H9 (cell line): ENCODE measurements around the gene FAM9B. TPM values are rescaled to one million over a fixed set of nuclear protein-coding genes. Genes with fewer than 3 reads are reported as not detected.

Source experiments
- DNase-seq: peaks from one replicate; pipeline ENCODE4 v3.0.0-alpha.2; 2017
- H2AFZ ChIP-seq: one replicate; pipeline ENCODE4 v1.6.1; 2013; ENCODE audit warnings: mild to moderate bottlenecking, low read length, control low read depth, moderate library complexity
- H2AK5ac ChIP-seq: 2 replicates; pipeline ENCODE4 v1.6.1; 2013; ENCODE audit warnings: low read length, control low read depth, mixed read lengths; ENCODE audit not compliant: insufficient read length
- H2BK120ac ChIP-seq: one replicate; pipeline ENCODE4 v1.6.1; 2013; ENCODE audit warnings: low read depth, mild to moderate bottlenecking, low read length, control low read depth, inconsistent platforms; ENCODE audit not compliant: poor library complexity, severe bottlenecking
- H2BK12ac ChIP-seq: 2 replicates; pipeline ENCODE4 v1.6.1; 2013; ENCODE audit warnings: low read length, control low read depth, mixed read lengths, low read depth; ENCODE audit not compliant: insufficient read length
- H2BK15ac ChIP-seq: 2 replicates; pipeline ENCODE4 v1.6.1; 2013; ENCODE audit warnings: low read depth, low read length, control low read depth
- H2BK20ac ChIP-seq: one replicate; pipeline ENCODE4 v1.6.1; 2013; ENCODE audit warnings: low read depth, mild to moderate bottlenecking, low read length, control low read depth, inconsistent platforms; ENCODE audit not compliant: poor library complexity, severe bottlenecking
- H2BK5ac ChIP-seq: 2 replicates; pipeline ENCODE4 v1.6.1; 2013; ENCODE audit warnings: low read length, control low read depth, mixed read lengths; ENCODE audit not compliant: insufficient read length
- H3K14ac ChIP-seq: 2 replicates; pipeline ENCODE4 v1.6.1; 2013; ENCODE audit warnings: low read length, control low read depth; ENCODE audit not compliant: insufficient read depth
- H3K18ac ChIP-seq: 2 replicates; pipeline ENCODE4 v1.6.1; 2013; ENCODE audit warnings: low read depth, mild to moderate bottlenecking, mixed read lengths, low read length, control low read depth; ENCODE audit not compliant: insufficient read length
- H3K23ac ChIP-seq: 2 replicates; pipeline ENCODE4 v1.6.1; 2013; ENCODE audit warnings: low read length, control low read depth, mixed read lengths, low read depth; ENCODE audit not compliant: insufficient read length
- H3K23me2 ChIP-seq: 2 replicates; pipeline ENCODE4 v1.6.1; 2013; ENCODE audit warnings: low read depth, mild to moderate bottlenecking, mixed read lengths, low read length, control low read depth; ENCODE audit not compliant: insufficient read length, poor library complexity, severe bottlenecking
- H3K27ac ChIP-seq: 2 replicates; pipeline ENCODE4 v1.5.1; 2013; ENCODE audit warnings: low read length, control low read depth, mixed read lengths, low read depth; ENCODE audit not compliant: insufficient read length
- H3K27me3 ChIP-seq: 2 replicates; pipeline ENCODE4 v1.6.1; 2013; ENCODE audit warnings: low read length, control low read depth, inconsistent platforms; ENCODE audit not compliant: insufficient read depth
- H3K4ac ChIP-seq: 2 replicates; pipeline ENCODE4 v1.6.1; 2013; ENCODE audit warnings: low read depth, mild to moderate bottlenecking, control low read depth, inconsistent platforms, low read length, moderate library complexity
- H3K4me1 ChIP-seq: 2 replicates; pipeline ENCODE4 v1.6.1; 2013; ENCODE audit warnings: low read length, control low read depth, inconsistent platforms; ENCODE audit not compliant: insufficient read depth
- H3K4me2 ChIP-seq: 2 replicates; pipeline ENCODE4 v1.6.1; 2013; ENCODE audit warnings: low read length, control low read depth, mixed read lengths; ENCODE audit not compliant: insufficient read length, insufficient read depth
- H3K56ac ChIP-seq: 2 replicates; pipeline ENCODE4 v1.6.1; 2013; ENCODE audit warnings: low read depth, mild to moderate bottlenecking, mixed read lengths, low read length, control low read depth; ENCODE audit not compliant: insufficient read length
- H3K79me1 ChIP-seq: 2 replicates; pipeline ENCODE4 v1.6.1; 2013; ENCODE audit warnings: low read depth, mild to moderate bottlenecking, moderate library complexity, low read length, control low read depth, inconsistent platforms; ENCODE audit not compliant: insufficient read depth, poor library complexity, severe bottlenecking
- H3K79me2 ChIP-seq: 2 replicates; pipeline ENCODE4 v1.6.1; 2013; ENCODE audit warnings: low read length, control low read depth, inconsistent platforms; ENCODE audit not compliant: insufficient read depth
- H3K9ac ChIP-seq: 2 replicates; pipeline ENCODE4 v1.6.1; 2013; ENCODE audit warnings: low read length, control low read depth, mixed read lengths; ENCODE audit not compliant: insufficient read length; ENCODE audit errors: extremely low read depth
- H3K9me3 ChIP-seq: one replicate; pipeline ENCODE4 v1.6.1; 2013; ENCODE audit warnings: low read depth, low read length, inconsistent platforms; ENCODE audit not compliant: control insufficient read depth
- H3T11ph ChIP-seq: one replicate; pipeline ENCODE4 v1.6.1; 2013; ENCODE audit warnings: mild to moderate bottlenecking, low read length, control low read depth, inconsistent platforms
- H4K20me1 ChIP-seq: one replicate; pipeline ENCODE4 v1.6.1; 2013; ENCODE audit not compliant: control insufficient read depth, insufficient read length, insufficient read depth
- H4K5ac ChIP-seq: 2 replicates; pipeline ENCODE4 v1.6.1; 2013; ENCODE audit warnings: low read depth, mild to moderate bottlenecking, mixed read lengths, low read length, control low read depth; ENCODE audit not compliant: insufficient read length
- H4K8ac ChIP-seq: replicated peaks from 2 replicates; pipeline ENCODE4 v1.6.1; 2013; ENCODE audit warnings: low read length, control low read depth, mixed read lengths, low read depth; ENCODE audit not compliant: insufficient read length
- H4K91ac ChIP-seq: 2 replicates; pipeline ENCODE4 v1.6.1; 2013; ENCODE audit warnings: low read depth, mild to moderate bottlenecking, moderate library complexity, mixed read lengths, low read length, control low read depth; ENCODE audit not compliant: insufficient read length
- H3K27ac Mint-ChIP-seq, 3 experiments: 2 replicates in 2 of 3; 3 replicates in 1 of 3; pipeline ENCODE4 v1.8.0; 2020 to 2021; ENCODE audit warnings: mixed read lengths in 3 of 3, mild to moderate bottlenecking in 1 of 3, moderate library complexity in 1 of 3
- H3K27me3 Mint-ChIP-seq: 2 replicates; pipeline ENCODE4 v1.8.0; 2021; ENCODE audit warnings: low read depth, mild to moderate bottlenecking, moderate library complexity, mixed read lengths
- H3K36me3 Mint-ChIP-seq, 3 experiments: 2 replicates in 2 of 3; 3 replicates in 1 of 3; pipeline ENCODE4 v1.8.0; 2020 to 2021; ENCODE audit warnings: low read depth in 3 of 3, mixed read lengths in 3 of 3; ENCODE audit not compliant: insufficient read depth in 1 of 3
- H3K4me1 Mint-ChIP-seq, 2 experiments: 2 replicates each; pipeline ENCODE4 v1.8.0; 2020; ENCODE audit warnings: mixed read lengths in 2 of 2
- H3K4me3 Mint-ChIP-seq, 2 experiments: 2 replicates in 1 of 2; 3 replicates in 1 of 2; pipeline ENCODE4 v1.8.0; 2020 to 2021; ENCODE audit warnings: mild to moderate bottlenecking in 2 of 2, mixed read lengths in 2 of 2, moderate library complexity in 1 of 2
- H3K9me3 Mint-ChIP-seq, 2 experiments: 2 replicates in 1 of 2; 3 replicates in 1 of 2; pipeline ENCODE4 v1.8.0; 2020; ENCODE audit warnings: mild to moderate bottlenecking in 2 of 2, mixed read lengths in 2 of 2, moderate library complexity in 1 of 2
- total RNA-seq: library from RNA; stranded (reverse); gene quantifications from 2 replicates; pipeline ENCODE4 v1.2.1, GENCODE V29; 2021
- TF ChIP-seq, protein P1 (sequence below): fragments of 200-600 bp; sonication (generic); conservative IDR thresholded peaks from 3 replicates; pipeline ENCODE4 v1.8.0; 2021; ENCODE audit warnings: antibody characterized with exemption, mild to moderate bottlenecking

FAM9B gene
- total RNA-seq, 1 experiment from 2014 or later = not detected

- DNase-seq = no peak
- Histone ChIP-seq H3K9me3 (no peaks in the 10 kb centered on the region), H3K18ac (no peak overlapping the region), H2BK15ac (no peak overlapping the region), H4K8ac (no peak overlapping the region), H3K4ac (no peak overlapping the region), H3K56ac (no peak overlapping the region), H3K27ac (no peak overlapping the region), H2AK5ac (no peak overlapping the region), H3K9ac (no peak overlapping the region), H3K23me2 (no peaks in the 10 kb centered on the region), H3K4me2 (no peak overlapping the region), H3K79me2 (no peaks in the 10 kb centered on the region), H4K5ac (no peak overlapping the region), H3K23ac (no peak overlapping the region), H2BK120ac (no peak overlapping the region), H3K27me3 (no peaks in the 10 kb centered on the region), H3K79me1 (no peaks in the 10 kb centered on the region), H2BK12ac (no peak overlapping the region), H4K20me1 (no peaks in the 10 kb centered on the region), H2AFZ (no peak overlapping the region), H3T11ph (no peak overlapping the region), H3K4me1 (peaks cover 5% of the 10 kb centered on the region; the same call in 1 of the 2 replicates), H2BK5ac (no peak overlapping the region), H4K91ac (no peak overlapping the region), H2BK20ac (no peak overlapping the region), H3K14ac (no peak overlapping the region)
- Mint-ChIP-seq H3K9me3 (peaks cover 0 to 46% of the 10 kb centered on the region in 2 experiments; a peak in 2 of 5 replicates), H3K27ac (no peak overlapping the region), H3K27me3 (no peaks in the 10 kb centered on the region), H3K36me3 (no peaks in the 10 kb centered on the region), H3K4me1 (peaks cover 10 to 14% of the 10 kb centered on the region in 2 experiments), H3K4me3 (no peak overlapping the region)
- TF ChIP-seq, protein P1, sequence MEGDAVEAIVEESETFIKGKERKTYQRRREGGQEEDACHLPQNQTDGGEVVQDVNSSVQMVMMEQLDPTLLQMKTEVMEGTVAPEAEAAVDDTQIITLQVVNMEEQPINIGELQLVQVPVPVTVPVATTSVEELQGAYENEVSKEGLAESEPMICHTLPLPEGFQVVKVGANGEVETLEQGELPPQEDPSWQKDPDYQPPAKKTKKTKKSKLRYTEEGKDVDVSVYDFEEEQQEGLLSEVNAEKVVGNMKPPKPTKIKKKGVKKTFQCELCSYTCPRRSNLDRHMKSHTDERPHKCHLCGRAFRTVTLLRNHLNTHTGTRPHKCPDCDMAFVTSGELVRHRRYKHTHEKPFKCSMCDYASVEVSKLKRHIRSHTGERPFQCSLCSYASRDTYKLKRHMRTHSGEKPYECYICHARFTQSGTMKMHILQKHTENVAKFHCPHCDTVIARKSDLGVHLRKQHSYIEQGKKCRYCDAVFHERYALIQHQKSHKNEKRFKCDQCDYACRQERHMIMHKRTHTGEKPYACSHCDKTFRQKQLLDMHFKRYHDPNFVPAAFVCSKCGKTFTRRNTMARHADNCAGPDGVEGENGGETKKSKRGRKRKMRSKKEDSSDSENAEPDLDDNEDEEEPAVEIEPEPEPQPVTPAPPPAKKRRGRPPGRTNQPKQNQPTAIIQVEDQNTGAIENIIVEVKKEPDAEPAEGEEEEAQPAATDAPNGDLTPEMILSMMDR = no peak
Observed at GRCh38 chrX:9064694-9065093, 30.8 kb upstream of the FAM9B start.
